ENCODE data around the gene GNG13. TPM values are rescaled to one million over a fixed set of nuclear protein-coding genes. Genes with fewer than 3 reads are reported as not detected.

GNG13 gene
- total RNA-seq, 1 donor from 2014 or later: not detected

DNA sequence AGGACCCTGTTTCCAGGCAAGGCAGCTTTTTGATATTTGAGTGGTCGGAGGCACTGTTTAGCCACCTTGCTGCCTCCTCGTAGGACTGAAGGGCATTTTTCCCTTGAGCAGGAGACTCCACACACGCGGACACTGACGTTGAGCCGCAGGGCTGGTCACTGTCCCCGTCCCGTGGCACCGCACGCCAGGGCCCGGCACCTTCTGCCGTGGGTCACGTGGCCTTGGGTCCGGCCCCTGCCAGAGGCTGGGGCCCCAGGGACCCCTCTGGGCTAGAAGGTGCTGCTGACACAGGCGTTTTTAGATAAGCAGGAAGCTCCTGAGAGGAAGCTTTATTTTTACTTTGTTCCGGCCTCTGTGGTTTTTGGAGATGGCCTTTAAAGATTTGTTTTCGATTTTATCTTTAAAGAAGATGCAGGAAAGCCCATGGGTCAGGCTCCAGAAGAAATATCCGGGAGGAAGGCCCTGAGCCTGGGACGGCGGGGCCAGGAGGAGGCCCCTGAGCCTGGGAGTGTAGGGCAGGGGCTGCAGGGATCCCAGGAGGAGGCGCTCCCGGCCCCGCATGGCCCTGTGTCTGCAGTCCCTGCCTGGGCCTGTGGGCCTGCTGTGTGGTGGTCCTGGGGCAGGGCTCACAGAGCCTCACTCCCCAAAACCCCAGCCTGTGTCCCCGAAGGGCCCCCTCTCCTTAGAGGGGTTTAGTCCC lies 30.5 kb upstream of the GNG13 start:
- H3K4me3 Mint-ChIP-seq: no peak overlapping the region
- H3K9me3 ChIP-seq (ENCODE audit: low read depth): no peaks in the 10 kb centered on the region

GRCh38 chr16:830107-830870 lies 29.8 kb upstream of the GNG13 start:
- Histone ChIP-seq H3K79me2 (ENCODE audit: low read depth) (no peaks in the 10 kb centered on the region), H3K4me1 (no peaks in the 10 kb centered on the region), H2AFZ (replicated peaks) (no peak overlapping the region), H3K9me3 (ENCODE audit: low read depth) (no peaks in the 10 kb centered on the region), H3K27ac (no peak overlapping the region), H3K9ac (no peak overlapping the region), H3K27me3 (peaks cover 4% of the 10 kb centered on the region), H3F3A (ENCODE audit: low read depth) (no peaks in the 10 kb centered on the region), H4K20me1 (ENCODE audit: low read depth) (no peaks in the 10 kb centered on the region), H3K4me2 (no peak overlapping the region), H3K4me3 (no peak overlapping the region), H3K36me3 (no peaks in the 10 kb centered on the region)
- Mint-ChIP-seq H3K9me3 (peaks cover 7% of the 10 kb centered on the region), H3K27me3 (ENCODE audit: insufficient read depth, low read depth) (peaks cover 2% of the 10 kb centered on the region), H3K27ac (peak overlapping the region; percentile 50), H3K36me3 (no peaks in the 10 kb centered on the region), H3K4me1 (peaks cover 7% of the 10 kb centered on the region), H3K4me3 (no peak overlapping the region)
- DNase-seq (ENCODE audit: low spot score): no peak
- no peak for TF ChIP-seq EZH2 (IDR thresholded peaks at IDR 0.05)
- TF ChIP-seq, protein P1, sequence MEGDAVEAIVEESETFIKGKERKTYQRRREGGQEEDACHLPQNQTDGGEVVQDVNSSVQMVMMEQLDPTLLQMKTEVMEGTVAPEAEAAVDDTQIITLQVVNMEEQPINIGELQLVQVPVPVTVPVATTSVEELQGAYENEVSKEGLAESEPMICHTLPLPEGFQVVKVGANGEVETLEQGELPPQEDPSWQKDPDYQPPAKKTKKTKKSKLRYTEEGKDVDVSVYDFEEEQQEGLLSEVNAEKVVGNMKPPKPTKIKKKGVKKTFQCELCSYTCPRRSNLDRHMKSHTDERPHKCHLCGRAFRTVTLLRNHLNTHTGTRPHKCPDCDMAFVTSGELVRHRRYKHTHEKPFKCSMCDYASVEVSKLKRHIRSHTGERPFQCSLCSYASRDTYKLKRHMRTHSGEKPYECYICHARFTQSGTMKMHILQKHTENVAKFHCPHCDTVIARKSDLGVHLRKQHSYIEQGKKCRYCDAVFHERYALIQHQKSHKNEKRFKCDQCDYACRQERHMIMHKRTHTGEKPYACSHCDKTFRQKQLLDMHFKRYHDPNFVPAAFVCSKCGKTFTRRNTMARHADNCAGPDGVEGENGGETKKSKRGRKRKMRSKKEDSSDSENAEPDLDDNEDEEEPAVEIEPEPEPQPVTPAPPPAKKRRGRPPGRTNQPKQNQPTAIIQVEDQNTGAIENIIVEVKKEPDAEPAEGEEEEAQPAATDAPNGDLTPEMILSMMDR (IDR thresholded peaks at IDR 0.05): no peak
- no peak for TF ChIP-seq EZH2phosphoT487 (IDR thresholded peaks at IDR 0.05)

More for the DNA sequence above, 30.5 kb upstream of the GNG13 start:
- Histone ChIP-seq H3F3A (ENCODE audit: low read depth) (no peaks in the 10 kb centered on the region), H3K9ac (no peak overlapping the region), H3K79me2 (ENCODE audit: low read depth) (no peaks in the 10 kb centered on the region), H2AFZ (replicated peaks) (no peak overlapping the region), H3K36me3 (no peaks in the 10 kb centered on the region), H3K4me2 (no peak overlapping the region), H3K27ac (no peak overlapping the region), H4K20me1 (ENCODE audit: low read depth) (no peaks in the 10 kb centered on the region), H3K27me3 (peaks cover under 1% of the 10 kb centered on the region), H3K4me1 (no peaks in the 10 kb centered on the region), H3K4me3 (no peak overlapping the region)
- no peak for DNase-seq (ENCODE audit: low spot score)
- Mint-ChIP-seq H3K27ac (no peak overlapping the region), H3K27me3 (ENCODE audit: insufficient read depth, low read depth) (peaks cover 2% of the 10 kb centered on the region), H3K9me3 (peaks cover 13% of the 10 kb centered on the region), H3K36me3 (no peaks in the 10 kb centered on the region), H3K4me1 (peaks cover under 1% of the 10 kb centered on the region)
- TF ChIP-seq EZH2phosphoT487 (IDR thresholded peaks at IDR 0.05) (no peak), EZH2 (IDR thresholded peaks at IDR 0.05) (no peak)
- TF ChIP-seq, protein P1 (IDR thresholded peaks at IDR 0.05): no peak

GRCh38 chr16:828891-829290 lies 28.4 kb upstream of the GNG13 start:
- Histone ChIP-seq H3K4me1 (no peaks in the 10 kb centered on the region), H3K4me2 (no peak overlapping the region), H3K9me3 (ENCODE audit: low read depth) (no peaks in the 10 kb centered on the region), H3K9ac (no peak overlapping the region), H3K27me3 (peaks cover 4% of the 10 kb centered on the region), H4K20me1 (ENCODE audit: low read depth) (no peaks in the 10 kb centered on the region), H2AFZ (replicated peaks) (no peak overlapping the region), H3K36me3 (no peaks in the 10 kb centered on the region), H3K4me3 (no peak overlapping the region), H3K79me2 (ENCODE audit: low read depth) (no peaks in the 10 kb centered on the region), H3F3A (ENCODE audit: low read depth) (no peaks in the 10 kb centered on the region), H3K27ac (no peak overlapping the region)
- Mint-ChIP-seq H3K27ac (no peak overlapping the region), H3K4me3 (no peak overlapping the region), H3K9me3 (no peaks in the 10 kb centered on the region), H3K36me3 (no peaks in the 10 kb centered on the region), H3K4me1 (peaks cover 7% of the 10 kb centered on the region), H3K27me3 (ENCODE audit: insufficient read depth, low read depth) (peaks cover 2% of the 10 kb centered on the region)
- no peak for TF ChIP-seq EZH2 (IDR thresholded peaks at IDR 0.05)
- TF ChIP-seq, protein P1 (IDR thresholded peaks at IDR 0.05): no peak
- TF ChIP-seq EZH2phosphoT487 (IDR thresholded peaks at IDR 0.05): no peak
- DNase-seq (ENCODE audit: low spot score): no peak
